IMR-90 (cell line): ENCODE results near the gene MNS1.

Experiments used
- BHLHE40 ChIP-seq: fragments of 150-350 bp; IDR thresholded peaks from 2 replicates; pipeline ENCODE4 v1.6.1; 2016; ENCODE audit warnings: mild to moderate bottlenecking, low read depth, low read length
- CTCF ChIP-seq: conservative IDR thresholded peaks from 2 replicates; pipeline ENCODE4 v1.5.1; 2012; ENCODE audit warnings: mild to moderate bottlenecking, low read depth, low read length, improper control_type of control experiment
- ELK1 ChIP-seq: fragments of 150-350 bp; IDR thresholded peaks from 2 replicates; pipeline ENCODE4 v1.6.1; 2016; ENCODE audit warnings: low read depth, mild to moderate bottlenecking, low read length, moderate library complexity, borderline replicate concordance
- MAFK ChIP-seq: IDR thresholded peaks from 2 replicates; pipeline ENCODE4 v1.6.1; 2012; ENCODE audit warnings: low read depth, low read length, improper control_type of control experiment
- MAZ ChIP-seq: IDR thresholded peaks from 2 replicates; pipeline ENCODE4 v1.6.1; 2012; ENCODE audit warnings: low read depth, mild to moderate bottlenecking, low read length, improper control_type of control experiment, moderate library complexity, borderline replicate concordance
- POLR2A ChIP-seq: IDR thresholded peaks from 2 replicates; pipeline ENCODE4 v1.6.1; 2012; ENCODE audit warnings: mild to moderate bottlenecking, low read depth, low read length
- RAD21 ChIP-seq: IDR thresholded peaks from 2 replicates; pipeline ENCODE4 v1.6.1; 2012; ENCODE audit warnings: low read length, improper control_type of control experiment
- RCOR1 ChIP-seq: IDR thresholded peaks from 2 replicates; pipeline ENCODE4 v1.6.1; 2012; ENCODE audit warnings: mild to moderate bottlenecking, low read length, improper control_type of control experiment; ENCODE audit not compliant: insufficient replicate concordance
- RFX5 ChIP-seq: IDR thresholded peaks from 2 replicates; pipeline ENCODE4 v1.8.0; 2012; ENCODE audit warnings: low read depth, mild to moderate bottlenecking, low read length, moderate library complexity
- SMC3 ChIP-seq: fragments of 150-350 bp; IDR thresholded peaks from 2 replicates; pipeline ENCODE4 v1.6.1; 2016; ENCODE audit warnings: low read depth, mild to moderate bottlenecking, antibody characterized with exemption, low read length, moderate library complexity
- USF2 ChIP-seq: fragments of 150-350 bp; IDR thresholded peaks from 2 replicates; pipeline ENCODE4 v1.6.1; 2017; ENCODE audit warnings: mild to moderate bottlenecking, antibody characterized with exemption, low read length, low read depth

DNA sequence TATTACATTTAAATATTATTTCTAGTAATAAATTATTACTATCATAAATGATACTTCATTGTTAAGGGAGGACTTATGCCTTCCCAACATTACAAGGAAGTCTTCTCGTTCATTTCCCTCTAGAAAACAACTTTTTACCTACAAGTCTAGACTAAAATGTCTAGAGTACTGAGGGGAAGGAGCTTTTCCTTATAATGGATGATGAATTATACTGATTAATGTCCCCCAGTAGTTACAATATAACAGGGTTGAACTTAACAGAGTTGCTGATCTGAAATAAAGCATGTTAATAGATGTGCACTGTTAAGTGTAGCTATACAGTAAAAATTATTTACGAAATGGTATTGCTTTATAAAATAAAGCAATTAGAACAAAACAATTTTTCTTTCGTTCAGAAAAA, 2.7 kb upstream of the MNS1 start:
- TF ChIP-seq POLR2A, result no peak
- no peak for TF ChIP-seq CTCF
- no peak for TF ChIP-seq SMC3
- no peak for TF ChIP-seq RFX5
- TF ChIP-seq BHLHE40, result no peak
- TF ChIP-seq MAZ, result no peak
- TF ChIP-seq RAD21, result no peak
- TF ChIP-seq USF2, result no peak
- TF ChIP-seq RCOR1, result no peak
- TF ChIP-seq MAFK, result no peak
- no peak for TF ChIP-seq ELK1
